AG04449 (cell line): ENCODE measurements around the gene ADAMTSL3.

Experiments used
- CTCF ChIA-PET: fragments of 350-600 bp; formaldehyde crosslinking; extraction: SDS; loops from one replicate; lab custom pipeline; 2021; ENCODE audit warnings: antibody characterized with exemption; lab: Yijun Ruan, JAX
- POLR2A ChIA-PET: fragments of 400-600, 350-600 bp; formaldehyde crosslinking; extraction: SDS; loops from one replicate; lab custom pipeline; 2020; ENCODE audit warnings: antibody characterized with exemption, inconsistent platforms; lab: Yijun Ruan, JAX
- DNase-seq: peaks from one replicate; pipeline ENCODE4 v3.0.0-alpha.2; 2010; ENCODE audit warnings: low read depth, low spot score
- H3K4me3 ChIP-seq: 2 replicates; pipeline ENCODE4 v1.5.1; 2011; ENCODE audit warnings: low read depth, mild to moderate bottlenecking, control low read depth, low read length
- TF ChIP-seq, protein P1 (sequence below): IDR thresholded peaks from one replicate; pipeline ENCODE4 v1.5.1; 2011; ENCODE audit warnings: mild to moderate bottlenecking, moderate library complexity, low read length, control low read depth, inconsistent platforms; ENCODE audit not compliant: insufficient read depth; ENCODE audit errors: missing control alignments

ADAMTSL3 gene

DNA sequence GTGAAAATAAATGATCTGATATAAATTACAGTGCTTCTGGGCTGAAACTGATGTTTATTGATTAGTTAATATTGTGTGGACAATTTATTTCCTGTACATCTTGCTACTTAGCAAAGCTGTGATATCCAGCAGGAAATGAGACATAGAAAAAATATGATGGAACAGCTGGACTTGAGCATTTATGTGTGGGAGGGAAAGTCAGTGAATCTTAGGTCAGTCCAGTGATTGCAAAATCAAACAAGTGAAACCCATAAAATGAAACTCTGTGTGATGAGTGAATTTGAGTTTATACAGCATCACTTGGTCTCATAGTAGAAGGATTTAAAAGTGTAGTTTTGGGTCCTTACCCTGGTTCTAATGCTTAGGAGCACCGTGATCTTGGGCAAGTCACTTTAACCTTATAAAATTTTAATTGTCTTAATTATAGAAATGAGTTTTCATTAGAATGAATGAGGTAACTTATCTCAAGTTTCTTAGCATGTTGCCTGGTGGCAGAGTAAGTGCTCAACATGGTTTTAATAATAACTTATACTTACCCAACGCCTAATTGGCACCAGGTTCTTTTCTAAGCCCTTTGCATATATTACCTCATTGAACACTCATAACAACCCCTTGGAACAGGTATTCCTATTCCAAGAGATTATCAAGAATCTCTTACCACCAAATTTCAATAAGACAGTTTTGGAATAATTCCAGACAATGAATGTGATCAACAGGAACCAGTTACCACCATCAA lies 194.6 kb downstream of the ADAMTSL3 start:
- H3K4me3 ChIP-seq: no peak overlapping the region
- peak; percentile 31 for DNase-seq
- POLR2A ChIA-PET: no interaction called here
- TF ChIP-seq, protein P1, sequence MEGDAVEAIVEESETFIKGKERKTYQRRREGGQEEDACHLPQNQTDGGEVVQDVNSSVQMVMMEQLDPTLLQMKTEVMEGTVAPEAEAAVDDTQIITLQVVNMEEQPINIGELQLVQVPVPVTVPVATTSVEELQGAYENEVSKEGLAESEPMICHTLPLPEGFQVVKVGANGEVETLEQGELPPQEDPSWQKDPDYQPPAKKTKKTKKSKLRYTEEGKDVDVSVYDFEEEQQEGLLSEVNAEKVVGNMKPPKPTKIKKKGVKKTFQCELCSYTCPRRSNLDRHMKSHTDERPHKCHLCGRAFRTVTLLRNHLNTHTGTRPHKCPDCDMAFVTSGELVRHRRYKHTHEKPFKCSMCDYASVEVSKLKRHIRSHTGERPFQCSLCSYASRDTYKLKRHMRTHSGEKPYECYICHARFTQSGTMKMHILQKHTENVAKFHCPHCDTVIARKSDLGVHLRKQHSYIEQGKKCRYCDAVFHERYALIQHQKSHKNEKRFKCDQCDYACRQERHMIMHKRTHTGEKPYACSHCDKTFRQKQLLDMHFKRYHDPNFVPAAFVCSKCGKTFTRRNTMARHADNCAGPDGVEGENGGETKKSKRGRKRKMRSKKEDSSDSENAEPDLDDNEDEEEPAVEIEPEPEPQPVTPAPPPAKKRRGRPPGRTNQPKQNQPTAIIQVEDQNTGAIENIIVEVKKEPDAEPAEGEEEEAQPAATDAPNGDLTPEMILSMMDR: no peak
- CTCF ChIA-PET: no interaction called here

DNA sequence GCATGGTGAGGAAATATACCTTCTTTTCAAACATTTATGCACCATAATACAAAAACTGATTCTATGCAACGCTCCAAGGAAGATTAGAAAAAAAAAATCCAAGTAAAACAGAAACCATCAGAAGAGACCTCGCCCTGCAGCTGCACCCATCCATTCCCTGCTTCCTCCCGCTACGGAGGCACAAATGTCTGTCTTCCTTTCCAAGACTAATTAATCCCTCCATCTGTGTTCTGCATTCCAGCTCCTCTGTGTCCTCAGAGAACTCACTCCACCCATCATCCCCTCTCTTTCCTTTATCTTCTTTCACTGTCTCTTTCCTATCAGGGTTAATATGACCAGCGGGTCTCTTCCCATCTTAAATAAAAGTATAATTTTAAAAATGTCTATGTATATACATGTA lies 196.1 kb downstream of the ADAMTSL3 start:
- TF ChIP-seq, protein P1: no peak
- POLR2A ChIA-PET: no interaction called here
- CTCF ChIA-PET: no interaction called here
- no peak for DNase-seq
- H3K4me3 ChIP-seq: no peak overlapping the region

DNA sequence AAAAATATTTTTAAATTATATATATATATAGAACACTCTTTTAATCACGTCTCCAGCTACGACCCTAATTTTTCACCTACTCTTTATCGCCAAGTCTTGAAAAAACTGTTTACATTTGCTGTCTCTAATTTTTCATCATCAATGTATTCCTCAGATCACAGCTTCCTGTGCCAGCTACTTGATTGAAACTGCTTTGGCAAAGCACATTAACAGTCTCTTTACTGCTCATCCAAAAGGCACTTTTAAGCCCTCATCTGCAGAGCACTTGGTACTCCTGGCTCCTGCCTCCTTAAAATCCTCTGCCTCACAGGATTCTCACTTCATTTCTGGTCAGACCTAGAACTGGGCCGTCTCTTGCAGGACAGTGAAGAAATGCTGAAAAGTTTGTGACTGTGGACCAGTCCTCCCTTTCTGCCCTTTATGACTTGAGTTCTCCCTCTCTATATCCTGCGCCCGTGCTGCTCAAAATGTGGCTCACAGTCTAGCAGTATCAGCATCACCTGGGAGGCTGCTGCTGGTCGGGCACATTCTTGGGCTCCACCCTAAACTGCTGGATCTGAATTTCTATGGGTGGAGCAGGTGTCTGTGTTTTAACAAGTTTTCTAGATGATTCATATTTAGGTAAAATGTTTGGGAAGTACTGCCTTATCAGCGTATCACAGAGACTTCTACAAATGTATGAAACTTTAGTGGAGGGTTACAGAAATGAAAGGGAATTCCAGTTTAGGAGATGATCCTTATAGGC lies 196.8 kb downstream of the ADAMTSL3 start:
- H3K4me3 ChIP-seq: no peak overlapping the region
- POLR2A ChIA-PET: no interaction called here
- CTCF ChIA-PET: no interaction called here
- no peak for DNase-seq
- TF ChIP-seq, protein P1: no peak

DNA sequence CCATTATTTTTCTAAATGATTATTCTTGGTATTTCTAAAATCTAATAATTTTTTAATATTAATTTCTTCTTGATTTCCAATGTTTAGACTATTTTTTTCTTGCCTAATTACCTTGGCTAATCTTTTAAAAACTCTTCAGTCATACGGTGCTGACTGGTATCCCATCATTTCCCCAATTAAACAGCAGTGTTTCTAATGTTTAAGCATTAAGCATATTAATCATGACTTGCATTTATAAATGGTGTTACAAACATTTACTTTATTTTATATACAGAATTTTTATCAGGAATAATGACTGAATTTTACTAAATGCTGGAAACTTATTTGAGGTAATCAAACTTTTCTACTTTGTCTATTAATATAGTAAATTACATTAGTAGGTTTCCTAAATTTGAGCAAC lies 199.3 kb downstream of the ADAMTSL3 start:
- H3K4me3 ChIP-seq: no peak overlapping the region
- TF ChIP-seq, protein P1: no peak
- no peak for DNase-seq
- CTCF ChIA-PET: no interaction called here
- POLR2A ChIA-PET: no interaction called here

DNA sequence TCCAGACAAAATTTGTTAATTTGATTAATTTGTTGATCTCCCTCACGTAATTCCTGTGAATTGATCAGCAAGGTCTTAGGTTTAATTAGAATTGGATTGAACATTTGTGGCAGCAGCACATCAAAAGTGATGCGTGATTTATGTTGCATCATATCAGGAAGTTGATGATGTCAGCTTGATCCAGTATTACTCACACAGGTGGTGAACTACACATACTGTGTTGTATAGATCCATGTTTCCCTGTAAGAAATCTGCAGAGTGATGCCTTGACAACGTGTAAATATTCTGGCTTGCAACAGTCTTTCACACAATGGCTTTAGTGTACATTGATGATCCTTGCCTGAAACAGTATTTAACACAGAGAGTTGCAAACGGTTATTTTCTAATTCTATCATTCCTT lies 200.4 kb downstream of the ADAMTSL3 start:
- CTCF ChIA-PET: no interaction called here
- POLR2A ChIA-PET: no interaction called here
- no peak overlapping the region for H3K4me3 ChIP-seq
- TF ChIP-seq, protein P1: no peak
- DNase-seq: no peak

DNA sequence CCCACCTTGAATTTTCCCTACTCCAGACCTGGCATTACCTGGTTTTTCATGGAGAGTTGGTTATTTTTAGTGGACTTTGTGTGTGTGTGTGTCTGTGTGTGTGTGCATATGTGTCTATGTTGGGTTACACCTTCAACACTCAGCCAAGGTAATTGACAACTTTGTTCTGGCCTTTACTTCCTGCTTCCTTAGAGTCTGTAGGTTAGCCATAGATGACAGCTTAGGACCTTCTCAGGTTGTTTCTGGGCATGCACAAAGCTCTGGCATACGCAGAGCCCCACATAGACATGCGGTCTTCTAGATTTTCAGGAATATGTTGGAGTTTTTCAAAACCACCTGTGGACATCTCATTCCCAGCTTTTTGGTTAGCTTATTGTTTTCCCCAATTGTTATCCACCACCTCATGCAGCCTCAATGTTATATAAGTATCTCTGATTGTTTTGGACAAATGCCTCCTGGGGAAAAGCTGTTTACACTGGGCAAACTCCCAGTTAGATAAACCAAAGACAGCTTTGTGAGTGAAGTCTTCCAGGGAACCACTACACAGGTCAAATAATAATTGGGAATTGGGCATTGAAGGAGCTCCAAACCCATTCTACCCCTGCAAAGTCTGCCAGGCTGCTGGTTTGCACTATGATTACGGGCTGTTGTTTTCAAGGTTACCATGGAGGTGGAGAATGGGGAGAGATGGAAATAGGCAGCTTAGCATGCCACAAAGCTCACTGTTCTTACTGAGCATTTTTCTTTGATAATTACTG lies 201.2 kb downstream of the ADAMTSL3 start:
- no peak overlapping the region for H3K4me3 ChIP-seq
- DNase-seq: no peak
- POLR2A ChIA-PET: no interaction called here

More for the DNA sequence above, 201.2 kb downstream of the ADAMTSL3 start:
- TF ChIP-seq, protein P1: no peak
- CTCF ChIA-PET: no interaction called here
